BLaER1 (cell line): Measurements from ENCODE around the gene LRATD1.

Experiments used
- H3K27ac ChIP-seq: shearing (Covaris generic); formaldehyde crosslinking; 2 replicates; pipeline ENCODE4 v1.8.1; 2022
- H3K27me3 ChIP-seq: shearing (Covaris generic); formaldehyde crosslinking; 2 replicates; pipeline ENCODE4 v1.8.1; 2022
- H3K36me3 ChIP-seq: shearing (Covaris generic); formaldehyde crosslinking; 2 replicates; pipeline ENCODE4 v1.8.1; 2022
- H3K4me1 ChIP-seq: shearing (Covaris generic); formaldehyde crosslinking; 2 replicates; pipeline ENCODE4 v1.8.1; 2022
- H3K4me2 ChIP-seq: shearing (Covaris generic); formaldehyde crosslinking; 2 replicates; pipeline ENCODE4 v1.8.1; 2022
- H3K4me3 ChIP-seq: shearing (Covaris generic); formaldehyde crosslinking; 2 replicates; pipeline ENCODE4 v1.8.1; 2022
- H3K9ac ChIP-seq: shearing (Covaris generic); formaldehyde crosslinking; 2 replicates; pipeline ENCODE4 v1.8.1; 2022
- H3K9me3 ChIP-seq: shearing (Covaris generic); formaldehyde crosslinking; 2 replicates; pipeline ENCODE4 v1.8.1; 2022
- H4K20me1 ChIP-seq: shearing (Covaris generic); formaldehyde crosslinking; 2 replicates; pipeline ENCODE4 v1.8.1; 2022
- Cebpa-rat ChIP-seq: shearing (Covaris generic); IDR thresholded peaks from 2 replicates; pipeline ENCODE4 v1.8.1; 2022

The LRATD1 gene

DNA sequence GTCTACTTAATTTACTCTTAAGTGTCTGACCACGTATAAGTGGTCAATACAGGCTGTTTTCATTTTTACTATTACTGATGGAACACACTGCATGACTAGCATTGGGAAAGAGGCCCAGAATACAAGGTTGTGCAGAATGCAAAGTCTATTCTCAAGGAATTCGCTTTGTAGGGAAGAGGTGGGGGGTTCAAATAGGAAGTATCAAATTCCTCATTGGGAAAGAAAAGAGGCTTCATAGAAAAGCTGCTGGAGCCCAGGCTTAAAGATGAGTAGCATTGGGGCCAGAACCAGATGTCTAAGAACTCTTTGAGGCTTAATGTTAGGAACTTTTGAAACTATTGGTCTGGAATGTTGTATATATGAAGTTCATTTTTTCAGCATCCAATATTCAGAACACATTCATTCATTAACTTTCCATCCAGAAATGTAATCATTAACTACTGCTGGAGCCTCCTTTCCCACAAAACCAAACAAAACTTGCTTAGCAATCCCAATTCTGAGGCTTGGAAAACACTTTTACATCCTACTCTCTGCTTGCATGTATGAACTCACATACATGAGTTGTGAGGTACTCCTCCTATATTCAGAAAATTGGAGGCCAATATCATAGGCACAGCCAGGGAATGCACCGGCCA, 994 bp upstream of the LRATD1 start:
- no peak for TF ChIP-seq Cebpa-rat
- Histone ChIP-seq H3K9ac (no peak overlapping the region), H3K36me3 (no peaks in the 10 kb centered on the region), H3K4me1 (no peaks in the 10 kb centered on the region), H3K4me3 (no peak overlapping the region), H3K4me2 (no peak overlapping the region), H3K9me3 (peaks cover 36% of the 10 kb centered on the region), H3K27me3 (no peaks in the 10 kb centered on the region), H3K27ac (no peak overlapping the region), H4K20me1 (no peaks in the 10 kb centered on the region)

- H3K4me3 ChIP-seq: no peak overlapping the region
- H3K4me1 ChIP-seq: no peaks in the 10 kb centered on the region
- H3K27me3 ChIP-seq: no peaks in the 10 kb centered on the region
- H3K4me2 ChIP-seq: no peak overlapping the region
- no peaks in the 10 kb centered on the region for H3K36me3 ChIP-seq
- H3K9me3 ChIP-seq: peaks cover 36% of the 10 kb centered on the region
- no peak overlapping the region for H3K27ac ChIP-seq
- TF ChIP-seq Cebpa-rat: no peak
- H3K9ac ChIP-seq: no peak overlapping the region
- no peaks in the 10 kb centered on the region for H4K20me1 ChIP-seq
These were observed 544 bp downstream of the LRATD1 start for GRCh38 chr2:14633061-14633460.

DNA sequence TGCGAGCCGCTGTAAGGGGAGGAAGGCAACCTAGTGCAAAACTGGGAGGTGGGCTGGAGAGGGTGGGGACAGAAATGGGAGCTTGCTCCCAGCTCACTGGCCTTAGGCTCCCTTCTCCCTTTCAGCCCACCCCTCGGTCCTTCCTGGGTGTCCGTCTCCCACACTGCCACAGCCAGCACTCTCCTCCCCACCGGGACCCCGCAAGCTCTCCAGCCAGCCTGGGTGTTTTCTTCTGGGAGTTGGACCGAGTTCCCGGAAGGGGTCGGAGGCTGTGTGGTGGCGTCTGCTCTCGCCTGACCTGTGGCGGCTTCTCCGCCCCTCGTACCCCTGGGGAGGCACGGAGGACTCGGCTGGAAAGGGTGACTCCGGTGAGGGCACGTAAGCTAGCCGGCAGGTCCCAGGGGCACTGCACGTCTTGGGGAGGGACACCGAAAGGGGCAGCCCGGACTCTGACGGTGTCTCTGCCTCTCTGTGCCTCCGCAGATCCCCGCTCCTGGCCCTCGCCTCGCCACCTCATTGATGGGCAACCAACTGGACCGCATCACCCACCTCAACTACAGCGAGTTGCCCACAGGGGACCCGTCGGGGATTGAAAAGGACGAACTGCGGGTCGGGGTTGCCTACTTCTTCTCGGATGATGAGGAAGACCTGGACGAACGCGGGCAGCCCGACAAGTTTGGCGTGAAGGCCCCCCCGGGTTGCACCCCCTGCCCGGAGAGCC, 1.1 kb downstream of the LRATD1 start:
- no peak overlapping the region for H3K4me2 ChIP-seq
- no peaks in the 10 kb centered on the region for H3K27me3 ChIP-seq
- no peak overlapping the region for H3K4me3 ChIP-seq

DNA sequence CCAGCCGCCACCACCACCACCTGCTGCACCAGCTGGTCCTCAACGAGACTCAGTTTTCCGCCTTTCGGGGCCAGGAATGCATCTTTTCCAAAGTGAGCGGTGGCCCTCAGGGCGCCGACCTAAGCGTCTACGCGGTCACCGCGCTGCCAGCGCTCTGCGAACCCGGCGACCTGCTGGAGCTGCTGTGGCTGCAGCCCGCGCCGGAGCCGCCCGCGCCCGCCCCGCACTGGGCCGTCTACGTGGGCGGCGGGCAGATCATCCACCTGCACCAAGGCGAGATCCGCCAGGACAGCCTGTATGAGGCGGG, 1.6 kb downstream of the LRATD1 start:
- Histone ChIP-seq H3K4me1 (no peaks in the 10 kb centered on the region), H4K20me1 (no peaks in the 10 kb centered on the region), H3K9ac (no peak overlapping the region), H3K36me3 (no peaks in the 10 kb centered on the region), H3K4me3 (no peak overlapping the region), H3K9me3 (peaks cover 36% of the 10 kb centered on the region), H3K4me2 (no peak overlapping the region), H3K27ac (no peak overlapping the region), H3K27me3 (no peaks in the 10 kb centered on the region)
- TF ChIP-seq Cebpa-rat: no peak

More for the DNA sequence above, 1.1 kb downstream of the LRATD1 start:
- no peak for TF ChIP-seq Cebpa-rat
- H3K27ac ChIP-seq: no peak overlapping the region
- no peak overlapping the region for H3K9ac ChIP-seq
- H3K9me3 ChIP-seq: peaks cover 36% of the 10 kb centered on the region
- no peaks in the 10 kb centered on the region for H3K36me3 ChIP-seq
- no peaks in the 10 kb centered on the region for H3K4me1 ChIP-seq
- H4K20me1 ChIP-seq: no peaks in the 10 kb centered on the region

DNA sequence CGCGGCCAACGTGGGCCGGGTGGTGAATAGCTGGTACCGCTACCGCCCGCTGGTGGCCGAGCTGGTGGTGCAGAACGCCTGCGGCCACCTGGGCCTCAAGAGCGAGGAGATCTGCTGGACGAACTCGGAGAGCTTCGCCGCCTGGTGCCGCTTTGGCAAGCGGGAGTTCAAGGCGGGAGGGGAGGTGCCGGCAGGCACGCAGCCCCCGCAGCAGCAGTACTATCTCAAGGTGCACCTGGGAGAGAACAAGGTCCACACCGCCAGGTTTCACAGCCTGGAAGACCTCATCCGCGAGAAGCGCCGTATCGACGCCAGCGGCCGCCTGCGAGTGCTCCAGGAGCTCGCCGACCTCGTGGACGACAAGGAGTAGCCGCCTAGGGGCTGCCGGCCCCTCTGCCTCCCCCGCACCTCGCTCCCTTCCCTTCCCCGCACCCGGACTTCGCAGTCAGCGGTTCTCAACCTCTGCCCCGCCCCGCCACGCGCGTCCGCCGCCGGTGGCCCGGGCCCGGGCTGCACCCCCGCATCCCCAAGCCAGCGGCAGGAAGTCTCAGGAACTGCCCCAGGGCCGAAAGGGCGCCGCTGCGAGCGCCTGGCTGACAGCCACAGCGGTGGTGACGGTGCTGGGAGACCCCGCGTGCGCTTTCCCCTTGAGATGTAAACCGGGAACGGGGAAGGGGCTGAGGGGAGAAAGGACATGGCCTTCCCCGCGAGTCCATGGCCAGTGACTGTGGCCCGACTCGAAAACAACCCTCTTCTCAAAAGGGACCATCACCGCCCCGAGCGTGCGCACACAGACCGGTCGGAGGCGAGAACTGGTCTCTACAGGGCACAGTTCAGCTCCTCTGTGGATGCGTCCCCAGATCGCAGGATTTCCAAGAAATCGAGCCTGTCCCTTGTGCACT, 2.2 kb downstream of the LRATD1 start:
- H3K4me3 ChIP-seq: no peak overlapping the region
- no peaks in the 10 kb centered on the region for H3K36me3 ChIP-seq
- H3K9ac ChIP-seq: no peak overlapping the region
- no peak overlapping the region for H3K4me2 ChIP-seq
- H4K20me1 ChIP-seq: no peaks in the 10 kb centered on the region
- H3K4me1 ChIP-seq: no peaks in the 10 kb centered on the region
- H3K27ac ChIP-seq: no peak overlapping the region
- TF ChIP-seq Cebpa-rat: no peak
- peaks cover 36% of the 10 kb centered on the region for H3K9me3 ChIP-seq
- no peaks in the 10 kb centered on the region for H3K27me3 ChIP-seq

- Histone ChIP-seq H3K4me3 (no peak overlapping the region), H3K9ac (no peak overlapping the region), H3K36me3 (no peaks in the 10 kb centered on the region), H3K9me3 (peaks cover 36% of the 10 kb centered on the region), H3K27ac (no peak overlapping the region), H3K27me3 (no peaks in the 10 kb centered on the region), H3K4me1 (no peaks in the 10 kb centered on the region), H4K20me1 (no peaks in the 10 kb centered on the region), H3K4me2 (no peak overlapping the region)
- no peak for TF ChIP-seq Cebpa-rat
These were observed 2.9 kb downstream of the LRATD1 start for GRCh38 chr2:14635391-14635871.

DNA sequence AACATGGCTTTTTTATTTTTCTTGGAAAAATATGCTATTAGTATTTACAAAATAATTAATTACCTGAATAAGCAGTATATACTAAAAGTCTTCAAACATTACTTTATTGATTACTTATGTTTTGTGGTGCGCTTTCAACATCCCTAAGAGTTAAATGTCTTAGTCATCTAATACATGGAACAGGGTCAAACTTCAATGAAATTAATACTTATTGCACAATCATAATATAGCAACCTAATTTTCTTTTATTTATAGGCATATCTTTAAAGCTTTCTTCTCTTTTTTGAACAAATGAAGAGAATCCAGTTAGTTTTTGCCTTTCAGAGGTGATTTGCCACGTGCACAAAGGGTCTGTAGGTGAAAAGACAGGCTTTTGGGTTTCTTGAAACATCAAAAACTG, 6.0 kb downstream of the LRATD1 start:
- no peak for TF ChIP-seq Cebpa-rat
- no peak overlapping the region for H3K9ac ChIP-seq
- H4K20me1 ChIP-seq: no peaks in the 10 kb centered on the region
- H3K4me2 ChIP-seq: no peak overlapping the region
- H3K27me3 ChIP-seq: no peaks in the 10 kb centered on the region
- no peaks in the 10 kb centered on the region for H3K36me3 ChIP-seq
- H3K4me1 ChIP-seq: no peaks in the 10 kb centered on the region
- no peak overlapping the region for H3K4me3 ChIP-seq
- H3K27ac ChIP-seq: no peak overlapping the region
- peaks cover 20% of the 10 kb centered on the region for H3K9me3 ChIP-seq

DNA sequence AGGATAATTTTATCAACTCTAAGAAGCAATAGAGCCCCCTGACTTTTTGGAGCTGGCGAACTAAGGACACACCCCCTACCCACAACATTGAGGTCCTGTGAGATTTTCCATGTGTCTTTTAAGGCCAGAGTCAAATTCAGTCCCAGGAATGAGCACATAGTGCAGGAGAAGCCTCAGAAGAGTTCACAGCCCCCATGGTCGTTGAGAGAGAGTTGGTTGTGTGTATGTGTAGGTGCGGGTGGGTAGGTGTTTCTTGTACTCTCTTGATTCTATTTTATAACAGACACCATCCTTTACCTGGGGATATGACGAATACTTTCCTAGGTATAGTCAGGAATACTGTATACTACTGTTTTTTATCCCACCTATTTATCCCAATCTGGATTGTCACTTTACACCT, 8.6 kb downstream of the LRATD1 start:
- no peak overlapping the region for H3K4me2 ChIP-seq
- no peaks in the 10 kb centered on the region for H4K20me1 ChIP-seq
- TF ChIP-seq Cebpa-rat: no peak
- no peaks in the 10 kb centered on the region for H3K9me3 ChIP-seq
- no peak overlapping the region for H3K9ac ChIP-seq
- H3K4me3 ChIP-seq: no peak overlapping the region
- H3K27ac ChIP-seq: no peak overlapping the region
- H3K36me3 ChIP-seq: no peaks in the 10 kb centered on the region
- H3K4me1 ChIP-seq: no peaks in the 10 kb centered on the region
- no peaks in the 10 kb centered on the region for H3K27me3 ChIP-seq

- Histone ChIP-seq H3K9ac (no peak overlapping the region), H3K36me3 (no peaks in the 10 kb centered on the region), H3K4me2 (no peak overlapping the region), H3K27ac (no peak overlapping the region), H3K4me1 (no peaks in the 10 kb centered on the region), H4K20me1 (no peaks in the 10 kb centered on the region), H3K4me3 (no peak overlapping the region), H3K27me3 (no peaks in the 10 kb centered on the region), H3K9me3 (no peaks in the 10 kb centered on the region)
- no peak for TF ChIP-seq Cebpa-rat
These were observed 10.0 kb downstream of the LRATD1 start for GRCh38 chr2:14642499-14642898.

DNA sequence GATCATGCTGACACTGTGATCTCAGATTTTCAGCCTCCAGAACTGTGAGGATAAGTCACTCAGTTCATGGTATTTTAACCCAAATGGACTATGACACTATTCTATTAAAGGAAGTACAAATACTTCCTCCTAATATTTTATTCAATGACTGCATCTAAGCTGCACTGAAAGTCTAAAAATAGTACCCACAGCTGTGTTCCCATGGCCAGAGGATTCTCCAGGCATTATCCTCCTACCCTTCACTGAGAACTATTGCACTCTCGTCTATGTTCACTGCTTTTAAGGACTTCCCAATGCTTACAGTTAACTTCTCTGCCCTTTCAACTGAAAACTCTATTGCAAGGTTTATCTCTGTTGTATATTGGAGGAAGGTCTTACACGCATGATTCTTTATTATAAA, 15.2 kb downstream of the LRATD1 start:
- Histone ChIP-seq H3K36me3 (no peaks in the 10 kb centered on the region), H3K4me2 (no peak overlapping the region), H3K4me1 (no peaks in the 10 kb centered on the region), H3K9me3 (no peaks in the 10 kb centered on the region), H3K4me3 (no peak overlapping the region), H3K9ac (no peak overlapping the region), H4K20me1 (no peaks in the 10 kb centered on the region), H3K27ac (no peak overlapping the region), H3K27me3 (no peaks in the 10 kb centered on the region)
- TF ChIP-seq Cebpa-rat: no peak
